Sigmoid colon (tissue), 4 donors: ENCODE measurements around the gene RBM15.

Experiments
- EP300 ChIP-seq, 4 donors: sonication (generic); formaldehyde crosslinking; IDR thresholded peaks; one replicate each; pipeline ENCODE4 v1.6.1; 2017; ENCODE audit warnings: antibody characterized with exemption in 4 of 4
- POLR2A ChIP-seq, 2 donors: fragments of 450-650 bp; IDR thresholded peaks; one replicate each; pipeline ENCODE4 v1.6.1; 2016; ENCODE audit warnings: antibody characterized with exemption in 2 of 2, mild to moderate bottlenecking in 2 of 2, moderate library complexity in 2 of 2
- TF ChIP-seq, protein P1 (sequence below), 4 experiments: fragments of 450-650 bp in 3 of 4; fragments of 200-600 bp in 1 of 4; IDR thresholded peaks; one replicate each; pipeline ENCODE4 v1.5.1; 2016 to 2019; ENCODE audit warnings: antibody characterized with exemption in 4 of 4, mild to moderate bottlenecking in 3 of 4, moderate library complexity in 2 of 4

GRCh38 chr1:110309767-110310166 lies 29.4 kb upstream of the RBM15 start:
- TF ChIP-seq, protein P1, sequence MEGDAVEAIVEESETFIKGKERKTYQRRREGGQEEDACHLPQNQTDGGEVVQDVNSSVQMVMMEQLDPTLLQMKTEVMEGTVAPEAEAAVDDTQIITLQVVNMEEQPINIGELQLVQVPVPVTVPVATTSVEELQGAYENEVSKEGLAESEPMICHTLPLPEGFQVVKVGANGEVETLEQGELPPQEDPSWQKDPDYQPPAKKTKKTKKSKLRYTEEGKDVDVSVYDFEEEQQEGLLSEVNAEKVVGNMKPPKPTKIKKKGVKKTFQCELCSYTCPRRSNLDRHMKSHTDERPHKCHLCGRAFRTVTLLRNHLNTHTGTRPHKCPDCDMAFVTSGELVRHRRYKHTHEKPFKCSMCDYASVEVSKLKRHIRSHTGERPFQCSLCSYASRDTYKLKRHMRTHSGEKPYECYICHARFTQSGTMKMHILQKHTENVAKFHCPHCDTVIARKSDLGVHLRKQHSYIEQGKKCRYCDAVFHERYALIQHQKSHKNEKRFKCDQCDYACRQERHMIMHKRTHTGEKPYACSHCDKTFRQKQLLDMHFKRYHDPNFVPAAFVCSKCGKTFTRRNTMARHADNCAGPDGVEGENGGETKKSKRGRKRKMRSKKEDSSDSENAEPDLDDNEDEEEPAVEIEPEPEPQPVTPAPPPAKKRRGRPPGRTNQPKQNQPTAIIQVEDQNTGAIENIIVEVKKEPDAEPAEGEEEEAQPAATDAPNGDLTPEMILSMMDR (IDR thresholded peaks at IDR 0.05) = no peak
- TF ChIP-seq EP300 (IDR thresholded peaks at IDR 0.05) (no peak), POLR2A (IDR thresholded peaks at IDR 0.05) (no peak)
